K562 (cell line): ENCODE results near the gene KRTAP2-1. TPM values are rescaled to one million over a fixed set of nuclear protein-coding genes. Genes with fewer than 3 reads are reported as not detected.

Source experiments
- ATAC-seq: fragments of 200-7000 bp; cut with Tn5 transposase; 3 replicates; pipeline ENCODE4 v1.9.1; 2020; ENCODE audit warnings: moderate library complexity
- BruUV-seq: library from RNA; stranded (reverse); fragments of 400-500 nt; replicated peaks from 2 replicates; lab custom pipeline; 2021; lab: Mats Ljungman, UMichigan
- CTCF ChIA-PET: fragments of 300-600 bp; formaldehyde crosslinking; extraction: SDS; loops from one replicate; lab custom pipeline; 2021; ENCODE audit warnings: low intra/inter-chr PET ratio; lab: Yijun Ruan, JAX
- POLR2A ChIA-PET: fragments of 300-600, 350-650 bp; sonication (Branson Sonifier 250); formaldehyde crosslinking; extraction: SDS; loops from one replicate; lab custom pipeline; 2021; ENCODE audit warnings: antibody characterized with exemption, inconsistent platforms; lab: Yijun Ruan, JAX
- DNase-seq, 4 experiments: peaks; one replicate each; pipeline versions ENCODE4 v3.0.0 to v3.0.0-alpha.2; 2011 to 2018; ENCODE audit warnings: low spot score in 3 of 4, mixed read lengths in 3 of 4; ENCODE audit errors: extremely low read depth in 1 of 4
- FAIRE-seq: peaks from 2 replicates; lab custom pipeline; 2011; peaks lifted over from hg19 to GRCh38; lab: Jason Lieb, UNC
- H2AFZ ChIP-seq: 2 replicates; pipeline ENCODE4 v1.6.0; 2011; ENCODE audit warnings: low read depth, low read length, control low read depth, inconsistent platforms
- H3K27ac ChIP-seq: fragments of 200-600 bp; 3 replicates; pipeline ENCODE4 v1.8.0; 2011; ENCODE audit warnings: low read depth, mild to moderate bottlenecking, control low read depth, inconsistent platforms, low read length, moderate library complexity, mixed read lengths; ENCODE audit errors: extremely low read depth
- H3K27me3 ChIP-seq, 2 experiments: fragments of 300-600 bp in 1 of 2; 2 replicates in 1 of 2; 3 replicates in 1 of 2; pipeline versions ENCODE4 v1.6.0 to v1.8.0; 2011; ENCODE audit warnings: inconsistent platforms in 2 of 2, low read length in 2 of 2, mild to moderate bottlenecking in 1 of 2, mixed read lengths in 1 of 2, moderate library complexity in 1 of 2; ENCODE audit not compliant: control insufficient read depth in 2 of 2, insufficient read depth in 2 of 2
- H3K36me3 ChIP-seq: fragments of 300-600 bp; 3 replicates; pipeline ENCODE4 v1.8.0; 2011; ENCODE audit warnings: mild to moderate bottlenecking, low read length, inconsistent platforms; ENCODE audit not compliant: control insufficient read depth, insufficient read depth
- H3K4me1 ChIP-seq, 2 experiments: fragments of 200-600 bp in 1 of 2; replicated peaks in 1 of 2; 2 replicates in 1 of 2; 3 replicates in 1 of 2; pipeline versions ENCODE4 v1.5.1 to v1.8.0; 2011; ENCODE audit warnings: inconsistent platforms in 2 of 2, low read length in 2 of 2, mild to moderate bottlenecking in 1 of 2, mixed read lengths in 1 of 2, moderate library complexity in 1 of 2; ENCODE audit not compliant: control insufficient read depth in 2 of 2, insufficient read depth in 2 of 2
- H3K4me2 ChIP-seq: 2 replicates; pipeline ENCODE4 v1.6.1; 2011; ENCODE audit warnings: low read length, control low read depth, inconsistent platforms, mixed read lengths; ENCODE audit not compliant: insufficient read depth
- H3K4me3 ChIP-seq: fragments of 200-600 bp; sonication (generic), shearing (Covaris generic); 2 replicates; pipeline ENCODE4 v1.5.1; 2016; ENCODE audit warnings: control low read depth, inconsistent platforms
- H3K79me2 ChIP-seq: fragments of 200-600 bp; 3 replicates; pipeline ENCODE4 v1.8.0; 2011; ENCODE audit warnings: low read length, inconsistent platforms; ENCODE audit not compliant: control insufficient read depth, insufficient read depth
- H3K9ac ChIP-seq, 2 experiments: 2 replicates each; pipeline versions ENCODE4 v1.6.0 to v1.6.1; 2011; ENCODE audit warnings: low read depth in 2 of 2, low read length in 2 of 2, control low read depth in 1 of 2, inconsistent platforms in 1 of 2, mild to moderate bottlenecking in 1 of 2, mixed read lengths in 1 of 2; ENCODE audit not compliant: insufficient read depth in 1 of 2
- H3K9me1 ChIP-seq: one replicate; pipeline ENCODE4 v1.6.0; 2011; ENCODE audit warnings: inconsistent platforms, mild to moderate bottlenecking, low read length, moderate library complexity; ENCODE audit not compliant: control insufficient read depth, insufficient read depth
- H3K9me3 ChIP-seq: replicated peaks from 2 replicates; pipeline ENCODE4 v1.5.1; 2011; ENCODE audit warnings: low read depth, low read length, inconsistent platforms; ENCODE audit not compliant: control insufficient read depth, insufficient read depth
- H4K20me1 ChIP-seq: replicated peaks from 2 replicates; pipeline ENCODE4 v1.6.1; 2011; ENCODE audit warnings: low read length, inconsistent platforms, mixed read lengths; ENCODE audit not compliant: control insufficient read depth, insufficient read depth
- CREBBP ChIP-seq: IDR thresholded peaks from one replicate; pipeline ENCODE4 v1.6.1; 2012; ENCODE audit warnings: low read depth, mild to moderate bottlenecking, control low read depth, inconsistent platforms, low read length
- E2F4 ChIP-seq: sonication (generic); formaldehyde crosslinking; IDR thresholded peaks from 2 replicates; pipeline ENCODE4 v1.8.0; 2022; ENCODE audit warnings: mild to moderate bottlenecking, low read depth, missing genetic modification reagents
- FOXA3 ChIP-seq, 2 experiments: fragments of 450-650 bp in 1 of 2; sonication (generic) in 1 of 2; formaldehyde crosslinking; IDR thresholded peaks in 1 of 2; conservative IDR thresholded peaks in 1 of 2; 2 replicates each; pipeline versions ENCODE4 v1.4.0 to v1.8.0; 2020 to 2022; ENCODE audit warnings: mild to moderate bottlenecking in 2 of 2, missing genetic modification reagents in 1 of 2
- HDAC1 ChIP-seq, 2 experiments: fragments of 450-650 bp; IDR thresholded peaks; 2 replicates each; pipeline ENCODE4 v1.6.1; 2016 to 2017; ENCODE audit warnings: inconsistent platforms in 1 of 2, mild to moderate bottlenecking in 1 of 2, moderate library complexity in 1 of 2
- LCOR ChIP-seq: sonication (generic); formaldehyde crosslinking; IDR thresholded peaks from 2 replicates; pipeline ENCODE4 v1.8.0; 2022; ENCODE audit warnings: mild to moderate bottlenecking, missing genetic modification reagents
- NR1H2 ChIP-seq: sonication (generic); formaldehyde crosslinking; IDR thresholded peaks from 2 replicates; pipeline ENCODE4 v1.4.0; 2020; ENCODE audit warnings: mild to moderate bottlenecking, missing genetic modification reagents
- PPARD ChIP-seq: fragments of 250-450 bp; sonication (Bioruptor Pico); IDR thresholded peaks from 2 replicates; pipeline ENCODE4 v1.8.0; 2022; ENCODE audit warnings: inconsistent platforms, mild to moderate bottlenecking, moderate library complexity
- REST ChIP-seq, 2 experiments: fragments of 450-650 bp; formaldehyde crosslinking in 1 of 2; IDR thresholded peaks; 2 replicates each; pipeline versions ENCODE4 v1.4.0 to v1.6.1; 2014 to 2020; ENCODE audit warnings: mild to moderate bottlenecking in 2 of 2, borderline replicate concordance in 1 of 2, low read depth in 1 of 2
- RFX1 ChIP-seq: fragments of 450-650 bp; IDR thresholded peaks from 2 replicates; pipeline ENCODE4 v1.6.1; 2016; ENCODE audit warnings: mild to moderate bottlenecking, moderate library complexity
- WHSC1 ChIP-seq: IDR thresholded peaks from one replicate; pipeline ENCODE4 v1.6.1; 2012; ENCODE audit warnings: low read length, control low read depth, inconsistent platforms
- ZBTB8A ChIP-seq: fragments of 450-650 bp; IDR thresholded peaks from 2 replicates; pipeline ENCODE4 v1.6.1; 2018; ENCODE audit warnings: mild to moderate bottlenecking, moderate library complexity; ENCODE audit not compliant: partially characterized antibody
- in situ Hi-C: fragments of 300-500 bp; cut with MboI; formaldehyde crosslinking; loops from 4 replicates; pipeline ENCODE4 v1.15.0; 2018; ENCODE audit warnings: inconsistent platforms, mixed read lengths
- intact Hi-C: fragments of 100-400 bp; cut with micrococcal nuclease; formaldehyde crosslinking; loops from 2 replicates; pipeline ENCODE4 v1.14.2; 2022
- polyA plus RNA-seq, 8 experiments: library from polyadenylated mRNA; depleted of rRNA in 4 of 8; stranded (reverse) in 5 of 8; unstranded in 3 of 8; fragments of >200 nt; fragmentation: Nextera tagmentation in 2 of 8; fragmentation: Illumina TruSeq in 1 of 8; extraction: Ambion mirVana in 2 of 8; extraction: Trizol in 1 of 8; gene quantifications; 2 replicates each; pipeline versions ENCODE4 v1.2.1 to v1.2.3, GENCODE V29; 2011 to 2014; ENCODE audit warnings: inconsistent platforms in 1 of 8, missing spikeins in 1 of 8
- total RNA-seq, 7 experiments: library from RNA; depleted of rRNA in 6 of 7; stranded (reverse); fragments of >200 nt in 6 of 7; fragmentation: Illumina TruSeq in 2 of 7; extraction: Trizol in 2 of 7; gene quantifications; 2 replicates each; pipeline versions ENCODE4 v1.2.1 to v1.2.3, GENCODE V29; 2011 to 2021; ENCODE audit warnings: low replicate concordance in 1 of 7
- TF ChIP-seq, protein P1 (sequence below): fragments of 250-450 bp; sonication (Bioruptor Pico); IDR thresholded peaks from 2 replicates; pipeline ENCODE4 v1.8.0; 2021; ENCODE audit warnings: mild to moderate bottlenecking, moderate library complexity

The KRTAP2-1 gene
- total and polyA plus RNA-seq, 9 of the 15 experiments (the other 6 are each of a cell fraction or from before 2014, with no cell fraction given), result not detected

GRCh38 chr17:41020336-41020735 is 26.8 kb downstream of the KRTAP2-1 start:
- BruUV-seq, result no TSS peak
- in situ Hi-C loops, result no loop called here
- ATAC-seq, result no peak
- Histone ChIP-seq H4K20me1 (no peaks in the 10 kb centered on the region), H3K4me2 (no peak overlapping the region), H3K79me2 (no peaks in the 10 kb centered on the region), H3K9ac (no peak overlapping the region), H3K4me3 (no peak overlapping the region), H3K9me3 (no peaks in the 10 kb centered on the region), H3K27ac (no peak overlapping the region), H3K4me1 (no peaks in the 10 kb centered on the region), H3K36me3 (no peaks in the 10 kb centered on the region), H3K9me1 (no peaks in the 10 kb centered on the region), H3K27me3 (0 out of 5 replicates have a peak, but pooled peaks cover 0 to 3% of the 10 kb centered on the region in 2 experiments), H2AFZ (no peak overlapping the region)
- DNase-seq, result no peak
- intact Hi-C loops, result no loop called here
- ChIA-PET CTCF (no interaction called here), POLR2A (interaction anchor here (0.6 to 1.0 kb wide), 2 partner anchors 8 to 37 kb away, joined by 3 read pairs; no protein-coding TSS in a partner anchor)
- no peak for FAIRE-seq
- no peak for TF ChIP-seq RFX1
- no peak for TF ChIP-seq PPARD (CRISPR knock-in tag)
- TF ChIP-seq E2F4, result no peak
- no peak for TF ChIP-seq WHSC1
- TF ChIP-seq NR1H2 (CRISPR knock-in tag), result no peak
- TF ChIP-seq CREBBP, result no peak
- TF ChIP-seq, protein P1, sequence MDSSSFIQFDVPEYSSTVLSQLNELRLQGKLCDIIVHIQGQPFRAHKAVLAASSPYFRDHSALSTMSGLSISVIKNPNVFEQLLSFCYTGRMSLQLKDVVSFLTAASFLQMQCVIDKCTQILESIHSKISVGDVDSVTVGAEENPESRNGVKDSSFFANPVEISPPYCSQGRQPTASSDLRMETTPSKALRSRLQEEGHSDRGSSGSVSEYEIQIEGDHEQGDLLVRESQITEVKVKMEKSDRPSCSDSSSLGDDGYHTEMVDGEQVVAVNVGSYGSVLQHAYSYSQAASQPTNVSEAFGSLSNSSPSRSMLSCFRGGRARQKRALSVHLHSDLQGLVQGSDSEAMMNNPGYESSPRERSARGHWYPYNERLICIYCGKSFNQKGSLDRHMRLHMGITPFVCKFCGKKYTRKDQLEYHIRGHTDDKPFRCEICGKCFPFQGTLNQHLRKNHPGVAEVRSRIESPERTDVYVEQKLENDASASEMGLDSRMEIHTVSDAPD, result no peak
- no peak for TF ChIP-seq REST (IDR thresholded peaks at IDR 0.05; ENCODE audit: borderline replicate concordance)
- TF ChIP-seq REST (CRISPR knock-in tag; IDR thresholded peaks at IDR 0.05; ENCODE audit: low read depth), result no peak
- TF ChIP-seq FOXA3 (CRISPR knock-in tag; conservative IDR thresholded peaks at IDR 0.05 in 1 of 2, IDR thresholded peaks at IDR 0.05 in 1 of 2), result no peak
- TF ChIP-seq ZBTB8A, result no peak
- no peak for TF ChIP-seq HDAC1 (IDR thresholded peaks at IDR 0.05)
- no peak for TF ChIP-seq LCOR
